Small intestine (tissue), 7 donors: ENCODE results near the gene DSG4. TPM values are rescaled to one million over a fixed set of nuclear protein-coding genes. Genes with fewer than 3 reads are reported as not detected.

ENCODE experiments used
- DNase-seq, 2 donors: peaks; one replicate each; pipeline versions ENCODE4 v3.0.0 to v3.0.0-alpha.2; 2013
- FAIRE-seq: peaks from 2 replicates; lab custom pipeline; 2012; peaks lifted over from hg19 to GRCh38; lab: Jason Lieb, UNC
- H3K27ac ChIP-seq, 3 donors: one replicate each; pipeline ENCODE4 v1.5.1; 2013; ENCODE audit warnings: low read length in 2 of 3, mild to moderate bottlenecking in 2 of 3, control low read depth in 1 of 3, inconsistent platforms in 1 of 3, low read depth in 1 of 3, moderate library complexity in 1 of 3
- H3K27me3 ChIP-seq, 3 donors: one replicate each; pipeline ENCODE4 v1.6.1; 2013; ENCODE audit warnings: low read length in 3 of 3, inconsistent platforms in 1 of 3; ENCODE audit not compliant: control insufficient read depth in 3 of 3, insufficient read depth in 3 of 3
- H3K36me3 ChIP-seq, 3 donors: one replicate each; pipeline ENCODE4 v1.6.1; 2013; ENCODE audit warnings: low read length in 3 of 3, inconsistent platforms in 1 of 3, low read depth in 1 of 3, mild to moderate bottlenecking in 1 of 3, moderate library complexity in 1 of 3; ENCODE audit not compliant: control insufficient read depth in 3 of 3, insufficient read depth in 2 of 3
- H3K4me1 ChIP-seq, 3 donors: one replicate each; pipeline ENCODE4 v1.6.1; 2013; ENCODE audit warnings: low read length in 2 of 3, inconsistent platforms in 1 of 3, low read depth in 1 of 3, mild to moderate bottlenecking in 1 of 3, moderate library complexity in 1 of 3; ENCODE audit not compliant: control insufficient read depth in 3 of 3, insufficient read depth in 2 of 3
- H3K4me3 ChIP-seq, 3 donors: one replicate each; pipeline ENCODE4 v1.5.1; 2013; ENCODE audit warnings: low read length in 3 of 3, control low read depth in 1 of 3, inconsistent platforms in 1 of 3, low read depth in 1 of 3, mild to moderate bottlenecking in 1 of 3, moderate library complexity in 1 of 3
- H3K9me3 ChIP-seq, 2 donors: one replicate each; pipeline ENCODE4 v1.6.1; 2013; ENCODE audit warnings: low read depth in 1 of 2, low read length in 1 of 2; ENCODE audit not compliant: control insufficient read depth in 2 of 2, insufficient read depth in 1 of 2
- WGBS, 3 donors: extraction: QIAGEN DNeasy Blood & Tissue Kit; methylation state at CpG; one replicate each; pipeline ENCODE4 v1.1.7; 2013; 5-methylcytosine and 5-hydroxymethylcytosine counted together
- polyA plus RNA-seq, 4 donors: library from polyadenylated mRNA; stranded (reverse) in 3 of 4; unstranded in 1 of 4; fragments of 200-250 nt in 3 of 4; fragments of 120-200 nt in 1 of 4; gene quantifications; one replicate each; pipeline versions ENCODE4 v1.2.1 to v1.2.3, GENCODE V29; 2013
- donor health status: healthy with polysubstance abuse.
- donor health status: control.
- donor health status: control.
- donor health status: Bipolar disorder and iron deficiency.
- donor health status: healthy.

DSG4 gene
- polyA plus RNA-seq, 4 donors, result 0.07 to 0.28 TPM; not detected in 2

DNA sequence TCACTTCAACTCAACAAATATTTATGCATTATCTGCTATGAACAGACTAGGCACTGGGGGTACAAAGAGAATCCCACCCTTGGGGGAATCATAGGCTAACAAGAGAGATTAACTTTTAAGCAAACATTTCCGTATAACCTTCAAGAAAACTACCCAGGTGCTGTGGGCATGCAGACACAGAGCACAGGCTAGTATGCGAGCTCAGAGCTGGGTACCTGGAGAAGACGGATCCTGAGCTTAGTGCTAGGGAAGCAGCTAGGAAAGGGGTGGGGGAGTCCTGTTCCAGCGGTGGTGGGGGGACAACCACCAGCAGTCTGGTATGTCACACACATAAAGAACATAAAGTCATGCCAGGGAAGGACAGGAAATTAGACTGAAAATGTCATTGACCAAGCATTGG is 53.5 kb downstream of the DSG4 start:
- Histone ChIP-seq H3K27ac (peak overlapping the region in 1 of 3 donors; percentile 12), H3K36me3 (no peaks in the 10 kb centered on the region), H3K9me3 (no peaks in the 10 kb centered on the region), H3K27me3 (no peaks in the 10 kb centered on the region), H3K4me1 (no peaks in the 10 kb centered on the region), H3K4me3 (no peak overlapping the region)
- FAIRE-seq (no peak), DNase-seq (no peak)
- 68 to 75% (median 73%) methylated on average over 4 of the region's 4 CpGs for WGBS, 3 donors

DNA sequence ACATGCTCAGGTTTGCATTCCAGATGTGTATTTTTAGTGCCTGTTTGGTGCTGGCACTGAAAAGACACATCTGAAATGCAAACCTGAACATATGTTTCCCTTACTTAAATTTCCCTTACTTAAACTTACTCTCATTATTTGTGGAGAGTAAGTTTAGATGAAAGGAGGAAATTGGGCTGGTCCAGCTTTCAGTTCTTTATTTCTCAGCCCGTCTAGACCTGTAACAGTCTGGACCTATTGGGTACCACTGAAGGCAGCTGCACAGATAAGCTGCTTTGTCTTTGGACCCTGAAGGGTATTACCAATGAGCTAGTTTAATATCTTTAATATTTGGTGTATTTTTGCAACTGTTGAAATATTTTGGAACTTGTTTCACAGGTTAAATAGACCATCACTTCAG is 54.0 kb downstream of the DSG4 start:
- H3K27me3 ChIP-seq, result no peaks in the 10 kb centered on the region
- no peaks in the 10 kb centered on the region for H3K36me3 ChIP-seq
- H3K4me1 ChIP-seq, result no peaks in the 10 kb centered on the region
- 42 to 64% (median 57%) methylated on average over 1 of the region's 1 CpG for WGBS, 3 donors
- no peak overlapping the region for H3K27ac ChIP-seq
- FAIRE-seq (no peak), DNase-seq (no peak)
- no peaks in the 10 kb centered on the region for H3K9me3 ChIP-seq
- H3K4me3 ChIP-seq, result no peak overlapping the region

DNA sequence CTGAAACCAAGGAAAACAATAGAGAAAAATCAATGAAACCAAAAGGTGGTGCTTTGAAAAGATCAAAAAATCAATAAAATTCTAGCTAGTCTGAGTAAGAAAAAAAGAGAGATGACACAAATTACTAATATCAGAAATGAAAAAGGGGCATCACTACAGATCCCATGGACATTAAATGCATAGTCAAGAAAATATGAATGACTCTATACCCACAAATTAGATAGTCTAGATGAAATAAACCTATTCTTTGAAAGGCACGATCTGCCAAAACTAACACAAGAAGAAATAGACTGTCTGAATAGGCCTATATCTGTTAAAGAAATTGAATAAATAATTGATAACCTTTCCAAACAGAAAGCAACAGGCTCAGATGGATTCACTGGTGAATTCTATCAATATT is 55.7 kb downstream of the DSG4 start:
- WGBS, 3 donors, result 74 to 93% (median 83%) methylated on average over 1 of the region's 1 CpG
- no peaks in the 10 kb centered on the region for H3K9me3 ChIP-seq
- DNase-seq, result no peak
- H3K36me3 ChIP-seq, result no peaks in the 10 kb centered on the region
- no peak overlapping the region for H3K27ac ChIP-seq
- H3K27me3 ChIP-seq, result no peaks in the 10 kb centered on the region
- H3K4me1 ChIP-seq, result no peaks in the 10 kb centered on the region
- no peak overlapping the region for H3K4me3 ChIP-seq
- FAIRE-seq, result no peak

DNA sequence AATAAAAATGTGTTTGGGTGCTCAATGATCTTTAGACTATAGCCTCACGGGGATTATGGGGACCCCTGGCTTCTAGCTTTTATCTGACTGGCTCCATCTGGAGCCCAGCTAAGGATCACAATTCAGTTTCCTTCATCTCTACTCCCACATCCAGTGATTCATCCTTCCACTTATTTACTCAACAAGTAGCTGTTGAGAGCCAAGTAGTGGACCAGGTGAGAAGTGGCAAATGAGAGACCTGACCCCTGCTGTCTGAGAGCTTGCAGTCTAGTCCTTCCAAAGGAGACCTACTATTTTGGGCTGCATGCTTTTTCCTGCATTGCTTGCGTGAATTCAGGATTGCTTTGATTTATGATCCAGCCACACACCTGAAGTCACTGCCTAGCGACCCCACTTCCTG is 60.2 kb downstream of the DSG4 start:
- WGBS, 3 donors, result 55 to 67% (median 66%) methylated on average over 3 of the region's 3 CpGs
- no peak for DNase-seq

DNA sequence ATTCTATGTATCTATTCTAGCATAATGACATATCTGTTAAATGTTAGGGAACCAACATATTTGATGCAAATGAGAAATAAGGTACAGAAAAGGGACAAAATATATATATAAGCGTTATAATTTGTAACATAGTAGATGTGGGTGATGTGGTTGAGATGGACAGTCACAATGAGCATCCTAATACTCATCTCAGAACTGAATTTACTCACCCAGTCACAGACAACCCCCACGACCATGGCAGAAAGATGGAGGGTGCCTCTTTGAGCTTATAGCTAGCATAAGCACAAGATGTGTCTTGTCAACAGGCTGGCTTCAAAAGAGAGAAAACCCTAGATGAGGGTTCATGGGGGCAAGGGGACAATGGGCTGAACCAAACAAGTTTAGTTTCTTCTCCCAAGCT is 61.8 kb downstream of the DSG4 start:
- Histone ChIP-seq H3K36me3 (no peaks in the 10 kb centered on the region), H3K27me3 (no peaks in the 10 kb centered on the region), H3K27ac (no peak overlapping the region), H3K9me3 (no peaks in the 10 kb centered on the region), H3K4me1 (no peaks in the 10 kb centered on the region), H3K4me3 (no peak overlapping the region)
- DNase-seq (no peak), FAIRE-seq (no peak)
- 80 to 94% (median 81%) methylated on average over 2 of the region's 2 CpGs for WGBS, 3 donors

More for the DNA sequence above, 60.2 kb downstream of the DSG4 start:
- Histone ChIP-seq H3K36me3 (no peaks in the 10 kb centered on the region), H3K27me3 (no peaks in the 10 kb centered on the region), H3K4me1 (no peaks in the 10 kb centered on the region), H3K4me3 (no peak overlapping the region), H3K27ac (no peak overlapping the region), H3K9me3 (no peaks in the 10 kb centered on the region)
- no peak for FAIRE-seq

DNA sequence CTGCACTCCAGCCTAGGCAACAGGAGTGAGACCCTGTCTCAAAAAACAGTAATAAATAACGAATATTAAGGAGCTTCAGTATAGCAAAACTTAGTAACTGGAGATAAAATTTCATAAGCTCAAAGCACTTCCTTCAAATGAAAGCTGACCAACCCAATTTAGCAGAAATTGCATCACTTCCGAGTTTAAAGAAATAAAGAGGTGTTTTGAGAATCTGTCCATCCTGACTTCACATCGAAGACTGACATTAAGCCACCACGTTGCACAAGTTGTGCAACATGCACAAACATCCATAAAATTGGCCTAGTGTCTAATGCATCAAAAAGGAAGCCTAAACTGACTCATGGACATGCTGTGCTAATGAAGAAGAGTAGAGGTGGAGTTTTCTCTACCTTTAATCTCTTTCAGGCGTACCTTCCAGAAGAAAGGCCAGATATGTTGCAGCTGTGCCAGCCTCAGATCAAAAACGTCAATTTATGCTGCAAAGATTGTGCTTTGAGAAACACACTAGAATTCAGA is 63.3 kb downstream of the DSG4 start:
- no peak for FAIRE-seq
- H3K4me1 ChIP-seq, result no peaks in the 10 kb centered on the region
- H3K36me3 ChIP-seq, result no peaks in the 10 kb centered on the region
- H3K4me3 ChIP-seq, result no peak overlapping the region
- H3K27me3 ChIP-seq, result no peaks in the 10 kb centered on the region
- H3K9me3 ChIP-seq, result no peaks in the 10 kb centered on the region
- H3K27ac ChIP-seq, result no peak overlapping the region
- DNase-seq, result no peak
- WGBS, 3 donors, result 68 to 86% (median 85%) methylated on average over 6 of the region's 6 CpGs

DNA sequence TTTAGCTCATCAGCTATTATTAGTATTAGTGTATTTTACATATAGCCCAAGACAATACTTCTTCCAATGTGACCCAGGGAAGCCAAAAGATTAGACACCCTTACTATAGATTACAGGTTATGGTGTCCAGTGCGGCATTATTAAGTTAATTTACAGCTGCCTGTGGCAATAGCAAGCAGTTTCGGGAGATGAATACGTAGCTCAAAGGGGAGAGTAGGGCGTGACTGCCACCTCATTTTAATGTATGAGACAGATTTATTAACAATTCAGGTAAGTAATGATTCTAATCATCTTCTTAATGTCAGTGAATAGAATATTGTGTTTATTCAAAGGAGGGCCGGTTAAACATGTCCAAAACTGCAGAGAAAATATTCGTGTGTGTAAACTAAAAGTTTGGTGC is 64.2 kb downstream of the DSG4 start:
- Histone ChIP-seq H3K27ac (no peak overlapping the region), H3K36me3 (no peaks in the 10 kb centered on the region), H3K27me3 (no peaks in the 10 kb centered on the region), H3K4me1 (no peaks in the 10 kb centered on the region), H3K4me3 (no peak overlapping the region), H3K9me3 (no peaks in the 10 kb centered on the region)
- DNase-seq (no peak), FAIRE-seq (no peak)
- WGBS, 3 donors, result 85 to 87% (median 87%) methylated on average over 6 of the region's 6 CpGs

DNA sequence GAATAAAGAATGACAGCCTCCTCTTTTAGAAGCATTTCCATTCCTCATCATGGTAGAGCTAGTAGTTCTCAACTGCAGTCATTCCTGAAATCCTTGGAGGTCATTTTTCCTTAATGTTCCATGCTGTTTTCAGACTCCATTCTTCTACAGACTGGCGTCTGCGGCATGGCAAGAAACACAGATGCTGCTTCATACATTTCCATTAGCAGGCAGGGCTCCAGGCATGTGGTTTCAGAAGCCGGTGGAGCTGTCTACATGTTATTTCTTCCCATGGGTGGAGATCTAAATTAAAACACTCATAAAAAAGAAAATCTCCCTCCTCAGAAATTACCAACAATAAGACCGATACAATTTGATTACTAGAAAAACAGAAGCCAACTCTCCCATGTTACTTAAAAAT is 64.9 kb downstream of the DSG4 start:
- 85 to 96% (median 90%) methylated on average over 4 of the region's 4 CpGs for WGBS, 3 donors
- Histone ChIP-seq H3K4me1 (no peaks in the 10 kb centered on the region), H3K9me3 (no peaks in the 10 kb centered on the region), H3K27me3 (no peaks in the 10 kb centered on the region), H3K4me3 (no peak overlapping the region), H3K36me3 (no peaks in the 10 kb centered on the region), H3K27ac (no peak overlapping the region)
- FAIRE-seq (no peak), DNase-seq (no peak)

DNA sequence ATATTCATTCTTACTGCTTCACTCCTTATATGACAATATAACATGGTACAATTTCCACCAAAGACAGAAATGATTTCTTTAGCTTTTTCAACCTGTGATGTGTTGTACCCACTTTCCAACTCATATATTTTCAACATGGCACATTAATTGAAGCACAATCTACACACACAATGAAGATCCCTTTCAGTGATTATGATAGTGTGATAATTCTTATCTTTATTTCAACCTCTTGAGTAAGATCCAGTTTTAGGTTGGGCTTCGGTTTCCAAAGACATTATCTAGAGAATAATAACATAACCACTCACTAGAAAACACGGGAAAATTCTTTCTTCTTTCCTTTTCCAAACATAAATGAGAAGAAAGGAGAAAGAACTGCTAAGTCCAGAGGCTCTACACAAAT is 67.6 kb downstream of the DSG4 start:
- H3K4me3 ChIP-seq, result no peak overlapping the region
- H3K36me3 ChIP-seq, result no peaks in the 10 kb centered on the region
- no peaks in the 10 kb centered on the region for H3K27me3 ChIP-seq
- FAIRE-seq (no peak), DNase-seq (no peak)
- H3K9me3 ChIP-seq, result no peaks in the 10 kb centered on the region
- no peak overlapping the region for H3K27ac ChIP-seq
- H3K4me1 ChIP-seq, result no peaks in the 10 kb centered on the region
- 65 to 79% (median 68%) methylated on average over 2 of the region's 2 CpGs for WGBS, 3 donors
